ENCODE data around the gene CREB3L2.
"Not testable (repeated sequence)": the region's sequence is repeated elsewhere in the genome, so short reads cannot be mapped to it uniquely, and the experiment has no call there.

CREB3L2 gene

DNA sequence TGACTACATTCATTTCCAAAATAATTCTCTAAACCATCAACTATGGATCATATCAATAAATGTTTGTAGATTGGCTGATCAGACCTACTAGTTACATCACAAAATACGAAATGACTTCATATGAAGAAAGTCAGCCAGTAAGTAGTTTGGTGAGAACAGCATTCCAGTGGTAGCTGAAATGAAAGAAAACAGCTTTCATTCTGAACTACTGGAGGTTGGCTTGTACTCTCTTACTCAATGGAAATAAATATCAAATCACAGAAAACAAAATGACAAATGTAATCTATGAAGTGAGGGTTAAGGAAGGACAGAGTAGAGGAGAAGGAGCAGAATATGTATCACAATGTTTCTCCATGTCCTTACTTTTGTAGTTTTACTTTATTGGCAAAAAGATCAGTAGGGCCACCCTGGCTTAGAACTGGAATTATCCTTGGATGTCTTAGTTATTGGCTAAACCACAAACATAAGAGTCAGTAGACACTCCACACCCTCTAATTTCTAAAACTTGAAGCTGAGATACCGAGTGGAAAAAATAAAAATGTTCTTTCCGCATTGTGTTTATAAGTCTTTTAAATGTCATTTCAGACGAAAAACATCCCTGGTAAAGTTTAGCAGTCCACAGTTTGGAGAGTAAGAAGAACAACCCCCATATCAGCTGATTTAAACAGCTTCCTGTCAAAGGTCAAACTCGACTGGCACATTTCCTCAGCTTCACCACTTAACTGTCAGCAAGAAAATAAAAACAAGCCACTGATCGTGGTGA lies 81.1 kb downstream of the CREB3L2 start:
- H3K4me3 ChIP-seq (ENCODE audit: low read length): no peak overlapping the region

DNA sequence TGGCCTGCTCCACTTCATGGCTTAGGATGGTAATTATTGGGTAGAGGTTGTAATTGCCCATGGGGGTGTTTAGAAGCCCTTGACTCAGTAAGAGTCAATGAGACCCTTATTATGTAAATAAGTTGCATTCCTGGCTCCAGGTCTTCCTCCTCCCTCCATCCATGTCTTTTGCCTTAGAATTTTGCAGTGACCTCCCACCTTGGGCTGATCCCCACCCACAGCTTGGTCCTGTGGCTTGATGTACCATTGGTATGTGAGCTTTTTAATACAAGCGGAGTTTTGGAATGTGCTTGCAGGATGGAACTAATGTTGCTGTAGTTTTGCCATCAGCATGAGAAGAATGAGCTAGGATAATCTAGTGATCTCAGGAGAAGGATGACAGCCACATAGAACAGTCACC lies 81.9 kb downstream of the CREB3L2 start:
- no peak for DNase-seq (ENCODE audit: low read depth, low spot score)
- no peak overlapping the region for H3K4me3 ChIP-seq (ENCODE audit: low read length)

More for the DNA sequence above, 81.1 kb downstream of the CREB3L2 start:
- peak; percentile 17 for DNase-seq (ENCODE audit: low read depth, low spot score)

DNA sequence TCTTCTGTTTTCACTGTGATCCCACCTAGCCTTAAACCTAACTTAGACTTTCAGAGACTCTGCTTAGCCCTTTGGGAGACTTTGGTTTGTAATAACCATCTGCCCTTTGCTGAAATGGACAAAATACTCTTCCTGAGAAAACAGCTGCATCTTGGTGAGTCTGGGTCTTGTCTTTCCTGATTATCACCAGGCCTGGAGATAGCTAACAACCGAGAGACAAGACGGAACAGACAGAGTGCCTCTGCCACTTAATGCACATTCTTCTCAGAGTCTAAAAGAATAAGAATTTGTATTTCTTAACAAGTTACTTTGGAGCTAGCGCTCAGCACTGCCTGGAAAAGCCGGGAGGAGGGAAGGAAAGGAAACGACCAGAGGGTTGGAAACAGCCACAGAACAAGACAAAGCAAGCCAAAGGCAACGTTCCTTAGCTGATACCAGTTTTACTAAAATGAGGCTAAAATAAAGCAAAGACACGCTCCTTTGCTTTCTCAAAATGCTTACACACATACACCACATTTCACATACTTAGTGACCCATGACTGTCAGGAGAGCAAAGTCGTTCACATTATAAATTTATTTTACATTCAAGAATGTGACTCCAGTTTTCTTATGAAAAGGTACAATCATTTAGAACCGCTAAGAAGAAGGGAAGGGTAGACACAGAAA lies 84.8 kb downstream of the CREB3L2 start:
- H3K4me3 ChIP-seq (ENCODE audit: low read length): no peak overlapping the region
- no peak for DNase-seq (ENCODE audit: low read depth, low spot score)

DNA sequence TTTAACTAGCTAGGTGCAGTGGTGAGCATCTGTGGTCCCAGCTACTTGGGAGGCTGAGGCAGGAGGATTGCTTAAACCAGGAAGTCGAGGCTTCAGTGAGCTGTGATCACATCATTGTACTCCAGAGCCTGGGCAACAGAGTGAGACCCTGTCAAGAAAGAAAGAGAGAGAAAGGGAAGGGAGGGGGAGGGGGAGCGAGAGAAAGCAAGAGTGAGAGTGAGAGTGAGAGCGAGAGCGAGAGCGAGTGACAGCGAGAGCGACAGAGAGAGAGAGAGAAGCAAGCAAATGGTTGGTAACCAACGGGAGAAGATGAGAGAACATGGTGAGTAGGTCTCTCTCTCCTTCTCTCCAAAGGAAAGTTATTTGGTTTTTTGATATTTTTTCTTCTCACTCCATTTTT lies 85.3 kb downstream of the CREB3L2 start:
- H3K4me3 ChIP-seq (ENCODE audit: low read length): no peak overlapping the region
- DNase-seq (ENCODE audit: low read depth, low spot score): no peak

DNA sequence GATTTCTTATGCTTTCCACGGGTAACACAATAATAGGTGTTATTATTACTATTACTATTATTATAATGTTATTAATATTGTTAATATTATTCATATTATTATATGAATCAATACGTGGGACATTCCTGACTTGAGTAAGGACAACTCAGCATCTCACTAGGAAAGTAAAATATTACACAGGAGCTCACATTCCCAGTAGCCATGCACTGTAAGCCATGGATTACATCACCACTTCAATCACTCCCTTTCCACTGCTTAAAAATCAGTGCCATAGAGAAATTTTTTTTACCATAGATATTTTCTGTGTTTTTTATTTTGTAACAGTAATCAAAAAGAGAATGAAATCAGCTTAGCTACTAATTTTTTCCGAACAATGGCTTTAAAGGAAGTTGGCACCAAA lies 86.6 kb downstream of the CREB3L2 start:
- no peak overlapping the region for H3K4me3 ChIP-seq (ENCODE audit: low read length)
- no peak for DNase-seq (ENCODE audit: low read depth, low spot score)

DNA sequence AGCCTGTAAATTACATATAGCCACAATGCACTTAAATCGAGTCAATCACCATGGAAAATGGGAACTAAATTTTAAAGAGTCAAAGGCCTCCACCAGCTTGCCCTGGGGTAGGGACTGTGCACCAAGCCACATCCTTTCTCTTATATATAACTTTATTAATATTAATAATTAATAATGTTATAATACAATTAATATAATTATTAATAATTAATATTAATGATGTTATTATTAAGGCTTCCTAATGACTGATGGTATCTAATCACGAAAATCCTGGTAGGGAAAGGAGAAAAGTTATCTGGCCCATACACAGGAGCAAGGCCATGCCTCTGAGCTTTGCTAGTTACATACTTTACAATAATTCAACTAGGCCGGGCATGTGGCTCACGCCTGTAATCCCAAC lies 87.9 kb downstream of the CREB3L2 start:
- DNase-seq (ENCODE audit: low read depth, low spot score): no peak

DNA sequence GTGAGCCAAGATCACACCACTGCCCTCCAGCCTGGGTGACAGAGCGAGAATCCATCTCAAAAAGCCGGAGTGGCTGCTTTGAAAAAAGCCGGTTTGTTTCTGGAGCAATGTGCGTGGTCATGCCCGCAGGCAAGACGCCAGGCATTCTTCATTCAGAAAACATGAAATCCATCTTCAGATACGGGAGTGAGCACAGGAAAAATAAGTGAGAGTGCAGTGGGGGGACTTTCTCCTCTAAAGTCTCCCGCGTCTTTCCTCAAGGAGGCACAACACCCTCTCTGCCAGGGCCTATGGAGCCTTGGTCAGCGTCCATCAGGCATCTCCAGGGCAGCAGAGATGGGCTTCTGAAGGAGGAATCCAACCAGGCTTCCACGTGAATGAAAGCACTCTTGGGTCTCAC lies 92.8 kb downstream of the CREB3L2 start:
- DNase-seq (ENCODE audit: low read depth, low spot score): no peak
- no peak overlapping the region for H3K4me3 ChIP-seq (ENCODE audit: low read length)

More for the DNA sequence above, 87.9 kb downstream of the CREB3L2 start:
- no peak overlapping the region for H3K4me3 ChIP-seq (ENCODE audit: low read length)

DNA sequence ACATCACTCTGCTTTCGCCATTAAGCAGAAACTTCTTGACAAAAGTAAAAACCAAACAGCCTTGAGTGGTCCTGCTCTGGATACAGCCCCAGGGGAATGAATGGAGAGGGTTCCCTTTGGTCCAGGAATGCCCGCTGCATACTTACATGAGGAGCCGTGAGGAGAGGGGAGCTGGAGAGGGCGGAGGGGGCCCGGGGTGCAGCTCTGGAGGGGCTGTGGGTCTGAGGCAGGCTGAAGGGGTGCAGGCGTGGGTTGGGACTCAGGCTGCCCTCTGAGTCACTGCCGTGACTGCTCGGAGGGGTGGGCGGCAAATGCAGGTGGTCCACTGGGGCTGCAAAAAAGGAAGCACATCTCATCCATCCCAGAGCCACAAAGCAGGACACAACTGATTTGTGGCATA lies 93.8 kb downstream of the CREB3L2 start:
- H3K4me3 ChIP-seq (ENCODE audit: low read length): no peak overlapping the region
- DNase-seq (ENCODE audit: low read depth, low spot score): no peak

DNA sequence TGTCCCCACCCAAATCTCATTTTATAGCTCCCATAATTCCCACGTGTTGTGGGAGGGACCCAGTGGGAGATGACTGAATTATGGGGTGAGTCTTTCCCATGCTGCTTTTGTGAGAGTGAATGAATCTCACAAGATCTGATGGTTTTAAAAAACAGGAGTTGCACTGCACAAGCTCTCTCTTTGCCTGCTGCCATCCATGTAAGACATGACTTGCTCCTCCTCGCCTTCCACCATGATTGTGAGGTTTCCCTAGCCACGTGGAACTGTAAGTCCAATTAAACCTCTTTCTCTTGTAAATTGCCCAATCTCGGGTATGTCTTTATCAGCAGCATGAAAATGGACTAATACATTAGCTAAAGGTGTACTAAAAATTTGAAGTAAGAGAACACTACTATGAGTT lies 95.2 kb downstream of the CREB3L2 start:
- DNase-seq (ENCODE audit: low read depth, low spot score); H3K4me3 ChIP-seq (ENCODE audit: low read length): not testable (repeated sequence)

DNA sequence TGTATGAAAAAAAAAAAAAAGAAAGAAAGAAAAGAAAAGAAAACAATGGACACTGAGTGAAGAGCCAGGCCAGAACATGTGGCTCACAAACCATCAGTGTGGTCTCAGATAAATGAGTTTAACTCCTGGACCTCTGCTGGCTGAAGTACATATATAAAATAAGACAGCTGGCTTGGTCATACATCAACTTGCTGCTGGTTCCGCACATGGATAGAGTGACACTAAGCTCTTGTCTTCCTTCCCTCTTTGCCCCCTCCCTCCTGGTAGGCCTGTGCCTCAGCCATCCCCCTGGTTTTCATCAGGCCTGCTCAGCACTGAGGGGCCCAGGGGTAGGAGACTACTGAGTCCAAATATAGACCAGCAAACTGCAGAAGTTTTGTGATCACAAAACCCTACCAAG lies 97.1 kb downstream of the CREB3L2 start:
- H3K4me3 ChIP-seq (ENCODE audit: low read length): no peak overlapping the region
- no peak for DNase-seq (ENCODE audit: low read depth, low spot score)

DNA sequence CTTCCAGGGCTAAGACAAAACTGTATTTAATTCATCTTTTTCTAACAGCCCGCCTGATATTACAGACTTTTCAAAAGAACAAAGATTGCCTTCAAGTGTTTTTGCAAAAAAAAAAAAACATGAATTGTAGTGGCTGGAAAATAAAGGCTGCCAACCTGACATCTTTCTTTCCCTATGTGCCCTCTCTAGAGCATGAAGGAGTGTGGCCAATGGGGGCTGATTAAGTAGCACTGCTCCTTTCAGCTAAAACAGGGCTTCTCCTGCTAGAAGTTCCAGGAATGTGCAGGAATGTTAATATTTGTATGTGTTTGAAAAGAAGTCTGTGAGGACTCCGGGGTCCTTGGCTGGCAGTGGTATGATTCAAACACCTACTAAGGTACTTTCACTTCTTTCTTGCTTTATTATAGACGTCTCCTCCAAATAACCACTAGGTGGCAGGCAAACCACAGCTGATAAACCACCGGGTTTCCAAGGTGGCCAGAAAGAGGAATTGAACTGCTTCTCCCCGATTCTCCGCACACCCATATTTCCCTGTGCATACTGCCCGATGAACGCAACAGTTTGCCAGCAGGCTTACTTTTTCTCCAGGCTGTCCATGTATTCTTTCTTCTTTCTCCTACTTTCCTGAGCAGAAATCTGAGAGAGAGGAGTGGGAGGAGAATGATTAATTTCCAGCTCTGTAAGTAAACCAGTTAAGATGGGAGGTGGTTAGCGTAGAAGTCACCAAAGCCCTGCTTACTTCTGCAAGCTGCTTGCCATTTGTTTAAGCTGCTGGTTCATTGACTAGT lies 98.3 kb downstream of the CREB3L2 start:
- peak; percentile 69 for DNase-seq (ENCODE audit: low read depth, low spot score)
- no peak overlapping the region for H3K4me3 ChIP-seq (ENCODE audit: low read length)

DNA sequence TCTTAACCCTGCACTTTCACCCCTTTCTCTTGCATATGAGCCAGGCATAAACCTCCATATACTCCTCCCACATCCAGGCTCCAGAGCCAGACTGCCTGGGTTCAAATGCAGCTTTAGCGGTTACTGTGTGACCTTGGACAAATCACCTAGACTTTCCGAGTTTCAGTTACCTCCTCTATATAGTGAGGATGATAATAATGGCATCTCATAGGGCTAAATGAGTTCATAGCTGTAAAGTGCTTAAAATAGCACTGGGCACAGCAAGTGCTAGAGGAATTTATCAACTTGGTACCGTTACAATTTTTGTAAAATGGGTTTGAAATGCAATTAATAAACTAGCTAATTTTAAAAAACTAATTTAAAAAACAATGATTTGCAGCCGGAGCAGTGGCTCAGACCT lies 101.7 kb downstream of the CREB3L2 start:
- no peak for DNase-seq (ENCODE audit: low read depth, low spot score)
- H3K4me3 ChIP-seq (ENCODE audit: low read length): no peak overlapping the region

DNA sequence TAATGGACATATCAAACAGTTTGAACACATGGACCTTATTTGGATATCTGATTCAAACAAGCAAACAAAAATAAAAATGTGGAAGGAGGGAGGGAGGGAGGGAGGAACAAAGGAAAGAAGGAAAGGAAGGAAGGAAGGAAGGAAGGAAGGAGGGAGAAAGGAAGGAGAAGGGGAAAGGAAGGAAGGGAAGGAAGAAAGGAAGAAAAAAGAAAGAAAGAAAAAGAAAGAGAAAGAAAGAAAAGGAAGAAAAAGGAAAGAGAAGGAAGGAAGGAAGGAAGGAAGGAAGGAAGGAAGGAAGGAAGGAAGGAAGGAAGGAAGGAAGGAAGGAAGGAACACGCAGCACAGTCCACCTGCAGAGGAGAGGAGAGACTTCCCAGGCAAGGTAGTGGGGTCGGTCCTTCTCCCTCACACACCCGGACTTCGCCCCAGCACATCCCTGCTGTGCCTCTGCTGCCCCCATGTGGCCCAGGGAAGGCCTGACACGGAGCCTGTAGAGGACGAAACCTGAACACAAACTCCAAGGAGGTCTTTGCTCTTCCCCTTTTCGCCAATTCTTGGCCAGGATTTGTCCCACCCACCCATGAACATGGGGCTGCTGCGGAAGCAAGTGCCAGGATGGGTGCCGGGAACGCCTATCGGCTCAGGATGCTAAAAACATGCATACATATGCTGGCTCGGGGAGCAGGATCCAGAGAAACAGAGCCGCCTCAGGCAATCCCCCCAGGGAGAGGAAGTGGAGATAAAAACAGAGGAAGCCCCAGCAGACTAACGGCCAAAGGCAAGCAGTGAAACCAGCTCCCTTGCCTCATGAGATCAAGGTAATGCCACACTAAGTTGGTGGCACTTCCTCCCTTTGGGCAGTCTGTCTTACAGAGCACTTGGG lies 102.8 kb downstream of the CREB3L2 start:
- peak; percentile 66 for DNase-seq (ENCODE audit: low read depth, low spot score)
- H3K4me3 ChIP-seq (ENCODE audit: low read length): peak overlapping the region; percentile 46

DNA sequence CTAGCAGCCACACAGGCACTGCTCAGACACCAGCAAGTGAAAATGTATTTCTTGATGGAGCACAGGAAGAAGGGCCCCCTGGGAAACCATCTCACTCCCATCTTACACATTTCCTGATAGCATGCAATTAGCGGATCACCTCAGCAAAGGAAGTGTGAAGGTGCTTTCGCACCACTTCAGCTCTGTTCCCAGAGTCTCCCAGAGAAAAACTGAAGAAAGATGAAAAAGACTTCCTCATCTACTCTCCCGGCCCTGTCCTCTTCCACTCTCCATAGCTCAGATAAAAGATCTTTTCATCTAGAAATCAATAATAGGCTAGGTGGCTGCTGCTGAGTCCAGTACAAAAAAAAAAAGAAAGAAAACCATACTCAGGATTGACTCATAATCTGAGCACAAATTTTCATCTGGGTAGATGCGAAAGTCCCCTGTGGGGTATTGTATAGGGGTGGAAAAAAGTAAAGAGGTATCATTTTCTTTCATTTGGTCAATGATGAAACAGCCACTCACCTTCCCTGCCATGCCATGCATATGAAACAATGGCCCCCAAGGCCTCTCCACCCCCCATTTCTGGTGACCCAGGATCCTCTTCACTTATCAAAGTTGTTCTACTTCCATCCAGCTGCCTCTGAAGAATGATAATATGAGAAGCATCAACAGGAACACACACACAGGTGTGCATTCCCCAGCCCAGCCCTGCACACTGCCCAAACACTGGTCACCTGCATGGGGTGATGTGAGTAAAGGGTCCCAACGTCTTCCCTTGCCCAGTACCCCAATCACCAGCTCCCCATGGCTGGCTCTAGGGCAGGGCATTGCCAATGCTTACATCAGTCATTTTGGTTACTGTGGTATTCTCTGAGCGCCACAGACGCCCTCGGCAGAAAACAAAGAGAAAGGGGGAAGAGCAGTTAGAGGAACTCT lies 106.3 kb downstream of the CREB3L2 start:
- H3K4me3 ChIP-seq (ENCODE audit: low read length): no peak overlapping the region
- no peak for DNase-seq (ENCODE audit: low read depth, low spot score)

DNA sequence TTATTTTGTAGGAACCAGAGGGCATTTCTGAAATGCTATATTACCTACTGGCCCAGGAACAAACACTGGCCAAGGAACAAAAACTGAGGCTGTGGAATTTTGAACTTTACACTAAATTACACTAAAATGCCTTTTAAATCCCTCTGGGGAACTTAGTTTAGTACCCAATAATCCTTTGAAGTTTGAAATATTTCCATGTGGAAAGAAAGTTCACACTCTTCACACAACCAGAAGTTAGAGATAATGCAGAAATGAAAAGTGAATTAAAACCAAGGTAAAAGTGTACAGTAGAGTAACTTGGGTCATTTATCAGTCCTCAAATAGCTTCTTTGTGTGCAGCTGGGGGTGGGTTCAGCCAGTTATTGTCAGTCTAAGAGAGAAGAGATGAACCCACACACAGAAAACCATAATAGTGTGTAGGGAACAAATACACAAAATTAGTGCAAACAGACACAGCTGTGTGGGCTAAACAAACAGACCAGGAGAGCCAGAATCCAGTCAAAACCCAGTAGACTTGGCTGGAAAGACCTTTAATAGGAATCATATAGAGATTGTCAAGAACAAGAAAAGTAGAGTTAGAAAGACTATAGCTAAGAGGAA lies 108.6 kb downstream of the CREB3L2 start:
- no peak overlapping the region for H3K4me3 ChIP-seq (ENCODE audit: low read length)
- no peak for DNase-seq (ENCODE audit: low read depth, low spot score)

DNA sequence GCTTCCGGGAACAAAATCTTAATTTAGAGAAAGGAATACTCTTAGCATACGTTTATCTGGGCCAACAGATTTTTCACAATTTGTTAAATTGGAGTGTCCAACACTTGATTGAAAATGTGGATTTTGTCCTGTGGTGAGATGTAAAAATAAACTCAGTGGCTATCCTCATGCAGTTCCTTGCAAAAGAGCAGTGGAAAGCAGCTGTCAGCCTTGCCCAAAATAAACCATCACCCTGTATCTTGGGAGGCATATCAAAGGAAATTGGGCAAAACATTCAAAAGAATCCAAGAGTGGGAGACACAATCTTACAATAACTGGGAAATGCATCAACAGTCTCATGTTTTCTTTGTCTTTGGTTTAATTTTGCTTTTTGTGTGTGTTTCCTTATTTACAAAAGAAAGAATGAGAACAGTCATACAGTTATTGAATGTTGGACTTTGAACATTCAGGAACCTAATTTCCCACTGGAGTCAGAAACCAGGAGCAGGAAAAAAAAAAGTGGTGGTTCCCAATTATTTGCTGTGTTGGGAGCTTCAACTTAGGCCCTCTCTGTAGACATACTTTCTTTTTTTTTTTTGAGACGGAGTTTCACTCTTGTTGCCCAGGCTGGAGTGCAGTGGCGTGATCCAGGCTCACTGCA lies 110.8 kb downstream of the CREB3L2 start:
- no peak for DNase-seq (ENCODE audit: low read depth, low spot score)
- H3K4me3 ChIP-seq (ENCODE audit: low read length): no peak overlapping the region

DNA sequence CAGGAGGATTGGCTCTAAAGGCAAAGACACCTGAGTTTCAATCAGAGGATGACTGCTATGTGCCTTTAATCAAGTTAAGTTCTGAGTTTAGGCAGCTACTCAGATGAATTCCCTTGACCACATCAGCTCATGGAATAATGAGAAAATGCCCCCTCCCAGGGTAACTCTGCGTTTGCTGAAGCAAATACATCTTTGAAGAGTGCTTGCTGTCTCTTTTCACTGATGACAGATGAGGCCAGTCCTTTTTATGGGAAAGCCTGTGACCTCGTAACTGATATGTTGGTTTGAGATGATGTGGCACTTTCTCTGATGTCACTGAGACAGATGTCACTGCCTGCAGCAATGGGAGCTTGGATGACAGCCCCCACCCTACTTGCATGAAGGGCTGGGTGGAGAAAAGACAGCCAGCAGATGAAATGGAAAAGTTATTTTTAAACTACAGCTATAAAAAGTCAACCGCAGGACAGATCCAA lies 111.4 kb downstream of the CREB3L2 start:
- no peak for DNase-seq (ENCODE audit: low read depth, low spot score)
- H3K4me3 ChIP-seq (ENCODE audit: low read length): no peak overlapping the region

Measured in Jurkat, Clone E6-1 (cell line).